Upper lobe of left lung (tissue), 6 donors: Measurements from ENCODE around the gene SECISBP2L. TPM values are rescaled to one million over a fixed set of nuclear protein-coding genes. Genes with fewer than 3 reads are reported as not detected.

Experiments used
- ATAC-seq, 2 donors: fragments of 200-7000 bp; cut with Tn5 transposase; one replicate each; pipeline ENCODE4 v1.9.1; 2022; ENCODE audit warnings: mild to moderate bottlenecking in 2 of 2, moderate library complexity in 2 of 2; ENCODE audit not compliant: low FRiP score in 2 of 2
- DNase-seq, 2 donors: peaks; one replicate each; pipeline ENCODE4 v3.0.0-alpha.2; 2019 to 2020
- H3K27ac ChIP-seq, 4 donors: fragments of 200-600 bp; sonication (generic); one replicate each; pipeline ENCODE4 v1.5.1; 2016 to 2019
- H3K27me3 ChIP-seq, 4 donors: fragments of 200-600 bp; sonication (generic); one replicate each; pipeline ENCODE4 v1.5.1; 2017 to 2019
- H3K36me3 ChIP-seq, 4 donors: fragments of 200-600 bp; sonication (generic); one replicate each; pipeline ENCODE4 v1.5.1; 2016 to 2019
- H3K4me1 ChIP-seq, 4 donors: fragments of 200-600 bp; sonication (generic); one replicate each; pipeline ENCODE4 v1.5.1; 2018 to 2019
- H3K4me3 ChIP-seq, 4 donors: fragments of 200-600 bp; sonication (generic); one replicate each; pipeline ENCODE4 v1.5.1; 2017 to 2019; ENCODE audit warnings: mild to moderate bottlenecking in 2 of 4, moderate library complexity in 1 of 4
- H3K9me3 ChIP-seq, 4 donors: fragments of 200-600 bp; sonication (generic); one replicate each; pipeline ENCODE4 v1.5.1; 2018 to 2019
- CTCF ChIP-seq, 6 experiments: fragments of 450-650 bp in 4 of 6; fragments of 200-600 bp in 2 of 6; sonication (generic) in 2 of 6; IDR thresholded peaks; one replicate each; pipeline ENCODE4 v1.5.1; 2016 to 2019; ENCODE audit warnings: antibody characterized with exemption in 6 of 6
- EP300 ChIP-seq, 4 donors: sonication (generic); formaldehyde crosslinking; IDR thresholded peaks; one replicate each; pipeline ENCODE4 v1.5.1; 2017; ENCODE audit warnings: antibody characterized with exemption in 4 of 4, control low read depth in 2 of 4
- POLR2A ChIP-seq, 4 donors: fragments of 450-650 bp; IDR thresholded peaks; one replicate each; pipeline ENCODE4 v1.5.1; 2016 to 2017; ENCODE audit warnings: antibody characterized with exemption in 4 of 4, mild to moderate bottlenecking in 2 of 4
- POLR2AphosphoS5 ChIP-seq, 2 donors: sonication (generic); formaldehyde crosslinking; IDR thresholded peaks; one replicate each; pipeline ENCODE4 v1.5.1; 2017; ENCODE audit warnings: antibody characterized with exemption in 2 of 2
- WGBS, 2 donors: methylation state at CpG; one replicate each; pipeline ENCODE4 v1.1.5; 2017 to 2018; 5-methylcytosine and 5-hydroxymethylcytosine counted together
- total RNA-seq, 6 donors: library from RNA; depleted of rRNA in 4 of 6; stranded (reverse); fragments of >200 nt in 4 of 6; gene quantifications; one replicate each; pipeline versions ENCODE4 v1.1.0 to v1.2.1, GENCODE V29; 2016 to 2021
- donor health status: DM: no; HTN: no; CAD: no; lungs with moderate emphysema.
- donor health status: DM: no; HTN: yes; CAD: no; lungs with severe emphysema.

The SECISBP2L gene, protein sequence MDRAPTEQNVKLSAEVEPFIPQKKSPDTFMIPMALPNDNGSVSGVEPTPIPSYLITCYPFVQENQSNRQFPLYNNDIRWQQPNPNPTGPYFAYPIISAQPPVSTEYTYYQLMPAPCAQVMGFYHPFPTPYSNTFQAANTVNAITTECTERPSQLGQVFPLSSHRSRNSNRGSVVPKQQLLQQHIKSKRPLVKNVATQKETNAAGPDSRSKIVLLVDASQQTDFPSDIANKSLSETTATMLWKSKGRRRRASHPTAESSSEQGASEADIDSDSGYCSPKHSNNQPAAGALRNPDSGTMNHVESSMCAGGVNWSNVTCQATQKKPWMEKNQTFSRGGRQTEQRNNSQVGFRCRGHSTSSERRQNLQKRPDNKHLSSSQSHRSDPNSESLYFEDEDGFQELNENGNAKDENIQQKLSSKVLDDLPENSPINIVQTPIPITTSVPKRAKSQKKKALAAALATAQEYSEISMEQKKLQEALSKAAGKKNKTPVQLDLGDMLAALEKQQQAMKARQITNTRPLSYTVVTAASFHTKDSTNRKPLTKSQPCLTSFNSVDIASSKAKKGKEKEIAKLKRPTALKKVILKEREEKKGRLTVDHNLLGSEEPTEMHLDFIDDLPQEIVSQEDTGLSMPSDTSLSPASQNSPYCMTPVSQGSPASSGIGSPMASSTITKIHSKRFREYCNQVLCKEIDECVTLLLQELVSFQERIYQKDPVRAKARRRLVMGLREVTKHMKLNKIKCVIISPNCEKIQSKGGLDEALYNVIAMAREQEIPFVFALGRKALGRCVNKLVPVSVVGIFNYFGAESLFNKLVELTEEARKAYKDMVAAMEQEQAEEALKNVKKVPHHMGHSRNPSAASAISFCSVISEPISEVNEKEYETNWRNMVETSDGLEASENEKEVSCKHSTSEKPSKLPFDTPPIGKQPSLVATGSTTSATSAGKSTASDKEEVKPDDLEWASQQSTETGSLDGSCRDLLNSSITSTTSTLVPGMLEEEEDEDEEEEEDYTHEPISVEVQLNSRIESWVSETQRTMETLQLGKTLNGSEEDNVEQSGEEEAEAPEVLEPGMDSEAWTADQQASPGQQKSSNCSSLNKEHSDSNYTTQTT
- total RNA-seq = 100 to 1,000 TPM in 4 of 6 donors, 10 to 100 TPM in 2; 71.4 to 286 (median 155) TPM

- Histone ChIP-seq H3K4me1 (peaks cover 14 to 37% (median 21%) of the 10 kb centered on the region in 4 donors), H3K27ac (peak within 1 kb of the TSS; percentile 85 to 94 (median 93)), H3K27me3 (no peaks in the 10 kb centered on the region), H3K9me3 (no peaks in the 10 kb centered on the region), H3K36me3 (no peaks in the 10 kb centered on the region), H3K4me3 (peak within 1 kb of the TSS; percentile 78 to 99 (median 82))
- WGBS, 2 donors = 7 to 11% methylated on average over 29 to 36 of the region's 50 CpGs
- ATAC-seq (peak; percentile 98 to 99), DNase-seq (peak; percentile 93 to 95)
- TF ChIP-seq EP300 (IDR thresholded peaks at IDR 0.05) (peak in 1 of 4 donors; percentile 74), POLR2AphosphoS5 (IDR thresholded peaks at IDR 0.05) (peak; percentile 92 to 98), POLR2A (IDR thresholded peaks at IDR 0.05) (peak in 2 of 4 donors; percentile 78 to 97), CTCF (IDR thresholded peaks at IDR 0.05) (peak in 4 of 6 experiments; percentile 12 to 45 (median 27))
These were observed at the start of gene SECISBP2L for GRCh38 chr15:49046220-49047102. TSS of gene SECISBP2L (minus strand) at chr15:49046446. CDS start at chr15:49046299, 147 bp downstream.

DNA sequence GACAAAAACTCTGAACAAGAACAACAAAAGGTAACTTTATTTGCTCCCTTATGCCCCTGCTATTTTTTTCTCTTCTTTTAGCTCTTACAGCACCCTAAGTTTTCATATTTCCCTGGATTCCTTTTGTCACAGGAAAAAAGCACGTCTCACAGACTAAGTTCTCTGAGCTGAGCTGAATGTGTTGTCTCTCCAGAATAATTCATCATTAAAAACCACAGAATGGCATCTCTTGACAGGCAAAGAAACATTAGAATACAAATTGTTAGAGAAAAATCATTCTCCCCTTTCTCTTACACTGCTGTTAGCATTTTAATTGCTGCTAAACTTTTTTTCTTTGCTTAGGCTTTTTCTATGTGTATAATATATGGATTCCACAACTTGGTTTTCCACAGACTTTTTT, 48.7 kb upstream of the SECISBP2L start:
- TF ChIP-seq POLR2A (IDR thresholded peaks at IDR 0.05) = no peak
- TF ChIP-seq CTCF (IDR thresholded peaks at IDR 0.05) = no peak
- TF ChIP-seq EP300 (IDR thresholded peaks at IDR 0.05) = no peak
- TF ChIP-seq POLR2AphosphoS5 (IDR thresholded peaks at IDR 0.05) = no peak
- 60 to 63% methylated on average over 1 of the region's 1 CpG for WGBS, 2 donors
- no peak for DNase-seq
- Histone ChIP-seq H3K27me3 (no peaks in the 10 kb centered on the region), H3K4me3 (no peak overlapping the region), H3K9me3 (no peaks in the 10 kb centered on the region), H3K27ac (no peak overlapping the region), H3K36me3 (no peaks in the 10 kb centered on the region), H3K4me1 (no peaks in the 10 kb centered on the region)
- ATAC-seq = no peak

DNA sequence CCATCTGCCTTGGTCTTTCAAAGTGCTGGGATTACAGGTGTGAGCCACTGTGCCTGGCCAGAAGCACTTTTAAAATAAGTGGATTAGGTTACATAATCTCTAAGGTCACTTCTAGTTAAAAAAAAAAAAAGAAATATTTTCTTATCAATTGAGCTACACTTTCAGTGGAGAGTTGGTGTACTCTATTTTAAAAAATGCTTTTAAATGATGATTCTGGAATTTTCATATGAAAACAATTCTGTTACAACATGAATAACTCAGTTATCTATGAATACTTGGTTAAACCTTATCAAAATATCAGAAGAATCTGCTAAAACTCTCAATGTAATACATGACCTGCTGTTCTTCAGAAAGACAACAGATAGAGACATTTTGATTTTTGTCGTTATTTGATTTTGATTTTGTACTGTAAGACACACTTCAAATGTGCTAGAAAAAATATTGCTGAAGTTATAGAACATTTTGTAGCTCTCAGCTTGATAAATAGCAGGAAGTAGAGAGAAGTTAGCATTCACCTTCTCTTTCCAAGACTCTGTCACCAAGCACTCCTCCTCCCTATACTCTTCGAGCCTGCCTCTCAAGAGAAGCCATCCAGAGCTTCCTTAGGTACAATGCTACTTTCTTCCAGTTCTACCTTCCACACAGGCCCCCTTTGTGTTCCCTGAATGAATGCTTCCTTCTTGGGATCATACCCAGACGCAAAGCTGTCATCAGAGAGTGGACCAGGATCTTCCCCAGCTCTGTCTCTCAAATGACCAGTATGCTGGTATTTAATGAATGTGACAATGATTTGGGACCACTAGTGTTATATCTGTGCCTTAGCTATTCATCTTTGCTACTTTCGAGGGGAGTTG, 47.2 kb upstream of the SECISBP2L start:
- TF ChIP-seq POLR2AphosphoS5 (IDR thresholded peaks at IDR 0.05) (no peak), EP300 (IDR thresholded peaks at IDR 0.05) (no peak), CTCF (IDR thresholded peaks at IDR 0.05) (no peak), POLR2A (IDR thresholded peaks at IDR 0.05) (no peak)
- Histone ChIP-seq H3K4me3 (no peak overlapping the region), H3K9me3 (no peaks in the 10 kb centered on the region), H3K27ac (peak overlapping the region in 2 of 4 donors; percentile 44 to 54), H3K36me3 (no peaks in the 10 kb centered on the region), H3K27me3 (no peaks in the 10 kb centered on the region), H3K4me1 (no peaks in the 10 kb centered on the region)
- ATAC-seq (no peak), DNase-seq (no peak)
- 85 to 86% methylated on average over 4 of the region's 4 CpGs for WGBS, 2 donors
